K562 (cell line): ENCODE measurements around the gene HSDL2. TPM values are rescaled to one million over a fixed set of nuclear protein-coding genes. Genes with fewer than 3 reads are reported as not detected.

Experiments
- ATAC-seq: fragments of 200-7000 bp; cut with Tn5 transposase; 3 replicates; pipeline ENCODE4 v1.9.1; 2020; ENCODE audit warnings: moderate library complexity
- BruUV-seq: library from RNA; stranded (reverse); fragments of 400-500 nt; replicated peaks from 2 replicates; lab custom pipeline; 2021; lab: Mats Ljungman, UMichigan
- CTCF ChIA-PET: fragments of 300-600 bp; formaldehyde crosslinking; extraction: SDS; loops from one replicate; lab custom pipeline; 2021; ENCODE audit warnings: low intra/inter-chr PET ratio; lab: Yijun Ruan, JAX
- POLR2A ChIA-PET: fragments of 300-600, 350-650 bp; sonication (Branson Sonifier 250); formaldehyde crosslinking; extraction: SDS; loops from one replicate; lab custom pipeline; 2021; ENCODE audit warnings: antibody characterized with exemption, inconsistent platforms; lab: Yijun Ruan, JAX
- DNase-seq, 4 experiments: peaks; one replicate each; pipeline versions ENCODE4 v3.0.0 to v3.0.0-alpha.2; 2011 to 2018; ENCODE audit warnings: low spot score in 3 of 4, mixed read lengths in 3 of 4; ENCODE audit errors: extremely low read depth in 1 of 4
- FAIRE-seq: peaks from 2 replicates; lab custom pipeline; 2011; peaks lifted over from hg19 to GRCh38; lab: Jason Lieb, UNC
- H2AFZ ChIP-seq: 2 replicates; pipeline ENCODE4 v1.6.0; 2011; ENCODE audit warnings: low read depth, low read length, control low read depth, inconsistent platforms
- H3K27ac ChIP-seq: fragments of 200-600 bp; 3 replicates; pipeline ENCODE4 v1.8.0; 2011; ENCODE audit warnings: low read depth, mild to moderate bottlenecking, control low read depth, inconsistent platforms, low read length, moderate library complexity, mixed read lengths; ENCODE audit errors: extremely low read depth
- H3K27me3 ChIP-seq, 2 experiments: fragments of 300-600 bp in 1 of 2; 2 replicates in 1 of 2; 3 replicates in 1 of 2; pipeline versions ENCODE4 v1.6.0 to v1.8.0; 2011; ENCODE audit warnings: inconsistent platforms in 2 of 2, low read length in 2 of 2, mild to moderate bottlenecking in 1 of 2, mixed read lengths in 1 of 2, moderate library complexity in 1 of 2; ENCODE audit not compliant: control insufficient read depth in 2 of 2, insufficient read depth in 2 of 2
- H3K36me3 ChIP-seq: fragments of 300-600 bp; 3 replicates; pipeline ENCODE4 v1.8.0; 2011; ENCODE audit warnings: mild to moderate bottlenecking, low read length, inconsistent platforms; ENCODE audit not compliant: control insufficient read depth, insufficient read depth
- H3K4me1 ChIP-seq, 2 experiments: fragments of 200-600 bp in 1 of 2; replicated peaks in 1 of 2; 2 replicates in 1 of 2; 3 replicates in 1 of 2; pipeline versions ENCODE4 v1.5.1 to v1.8.0; 2011; ENCODE audit warnings: inconsistent platforms in 2 of 2, low read length in 2 of 2, mild to moderate bottlenecking in 1 of 2, mixed read lengths in 1 of 2, moderate library complexity in 1 of 2; ENCODE audit not compliant: control insufficient read depth in 2 of 2, insufficient read depth in 2 of 2
- H3K4me2 ChIP-seq: 2 replicates; pipeline ENCODE4 v1.6.1; 2011; ENCODE audit warnings: low read length, control low read depth, inconsistent platforms, mixed read lengths; ENCODE audit not compliant: insufficient read depth
- H3K4me3 ChIP-seq: fragments of 200-600 bp; sonication (generic), shearing (Covaris generic); 2 replicates; pipeline ENCODE4 v1.5.1; 2016; ENCODE audit warnings: control low read depth, inconsistent platforms
- H3K79me2 ChIP-seq: fragments of 200-600 bp; 3 replicates; pipeline ENCODE4 v1.8.0; 2011; ENCODE audit warnings: low read length, inconsistent platforms; ENCODE audit not compliant: control insufficient read depth, insufficient read depth
- H3K9ac ChIP-seq, 2 experiments: 2 replicates each; pipeline versions ENCODE4 v1.6.0 to v1.6.1; 2011; ENCODE audit warnings: low read depth in 2 of 2, low read length in 2 of 2, control low read depth in 1 of 2, inconsistent platforms in 1 of 2, mild to moderate bottlenecking in 1 of 2, mixed read lengths in 1 of 2; ENCODE audit not compliant: insufficient read depth in 1 of 2
- H3K9me1 ChIP-seq: one replicate; pipeline ENCODE4 v1.6.0; 2011; ENCODE audit warnings: inconsistent platforms, mild to moderate bottlenecking, low read length, moderate library complexity; ENCODE audit not compliant: control insufficient read depth, insufficient read depth
- H3K9me3 ChIP-seq: replicated peaks from 2 replicates; pipeline ENCODE4 v1.5.1; 2011; ENCODE audit warnings: low read depth, low read length, inconsistent platforms; ENCODE audit not compliant: control insufficient read depth, insufficient read depth
- H4K20me1 ChIP-seq: replicated peaks from 2 replicates; pipeline ENCODE4 v1.6.1; 2011; ENCODE audit warnings: low read length, inconsistent platforms, mixed read lengths; ENCODE audit not compliant: control insufficient read depth, insufficient read depth
- ARID3B ChIP-seq: fragments of 250-450 bp; sonication (Bioruptor Pico); IDR thresholded peaks from 2 replicates; pipeline ENCODE4 v1.4.0; 2020; ENCODE audit warnings: borderline replicate concordance
- ATF2 ChIP-seq: sonication (generic); formaldehyde crosslinking; IDR thresholded peaks from 2 replicates; pipeline ENCODE4 v1.8.1; 2022; ENCODE audit warnings: missing genetic modification reagents
- DEAF1 ChIP-seq: fragments of 450-650 bp; formaldehyde crosslinking; IDR thresholded peaks from 2 replicates; pipeline ENCODE4 v1.4.0; 2020; ENCODE audit warnings: mild to moderate bottlenecking, moderate library complexity
- ETS1 ChIP-seq: conservative IDR thresholded peaks from 2 replicates; pipeline ENCODE4 v1.6.1; 2011; ENCODE audit warnings: low read depth, mild to moderate bottlenecking, low read length; ENCODE audit not compliant: control insufficient read depth
- MAZ ChIP-seq, 2 experiments: fragments of 450-650 bp in 1 of 2; sonication (generic) in 1 of 2; formaldehyde crosslinking; IDR thresholded peaks in 1 of 2; conservative IDR thresholded peaks in 1 of 2; 2 replicates each; pipeline versions ENCODE4 v1.4.0 to v1.5.0; 2020; ENCODE audit warnings: mild to moderate bottlenecking in 1 of 2, missing genetic modification reagents in 1 of 2
- ZBTB2 ChIP-seq: fragments of 450-650 bp; IDR thresholded peaks from 2 replicates; pipeline ENCODE4 v1.6.1; 2016; ENCODE audit warnings: antibody characterized with exemption
- ZNF764 ChIP-seq: fragments of 250-450 bp; sonication (Bioruptor Pico); IDR thresholded peaks from 2 replicates; pipeline ENCODE4 v1.4.0; 2020; ENCODE audit warnings: low read depth, mild to moderate bottlenecking, moderate library complexity
- ZNF830 ChIP-seq: fragments of 250-450 bp; sonication (Bioruptor Pico); IDR thresholded peaks from 2 replicates; pipeline ENCODE4 v1.5.0; 2021; ENCODE audit warnings: mild to moderate bottlenecking
- WGBS: fragments of 100-300 bp; shearing (Covaris generic); methylation state at CpG from one replicate; pipeline ENCODE4 v1.1.6; 2016; ENCODE audit warnings: low coverage, mixed read lengths; ENCODE audit not compliant: insufficient coverage; ENCODE audit errors: missing lambda C conversion rate; 5-methylcytosine and 5-hydroxymethylcytosine counted together
- in situ Hi-C: fragments of 300-500 bp; cut with MboI; formaldehyde crosslinking; loops from 4 replicates; pipeline ENCODE4 v1.15.0; 2018; ENCODE audit warnings: inconsistent platforms, mixed read lengths
- intact Hi-C: fragments of 100-400 bp; cut with micrococcal nuclease; formaldehyde crosslinking; loops from 2 replicates; pipeline ENCODE4 v1.14.2; 2022
- polyA plus RNA-seq, 8 experiments: library from polyadenylated mRNA; depleted of rRNA in 4 of 8; stranded (reverse) in 5 of 8; unstranded in 3 of 8; fragments of >200 nt; fragmentation: Nextera tagmentation in 2 of 8; fragmentation: Illumina TruSeq in 1 of 8; extraction: Ambion mirVana in 2 of 8; extraction: Trizol in 1 of 8; gene quantifications; 2 replicates each; pipeline versions ENCODE4 v1.2.1 to v1.2.3, GENCODE V29; 2011 to 2014; ENCODE audit warnings: inconsistent platforms in 1 of 8, missing spikeins in 1 of 8
- total RNA-seq, 7 experiments: library from RNA; depleted of rRNA in 6 of 7; stranded (reverse); fragments of >200 nt in 6 of 7; fragmentation: Illumina TruSeq in 2 of 7; extraction: Trizol in 2 of 7; gene quantifications; 2 replicates each; pipeline versions ENCODE4 v1.2.1 to v1.2.3, GENCODE V29; 2011 to 2021; ENCODE audit warnings: low replicate concordance in 1 of 7

The HSDL2 gene
- total and polyA plus RNA-seq, 9 of the 15 experiments (the other 6 are each of a cell fraction or from before 2014, with no cell fraction given): 22.8 to 74.1 (median 35.6) TPM

- peak; percentile 93 for ATAC-seq
- FAIRE-seq: peak; percentile 29
- Histone ChIP-seq H3K79me2 (peaks cover 62% of the 10 kb centered on the region), H3K9me1 (no peaks in the 10 kb centered on the region), H3K36me3 (peaks cover 5% of the 10 kb centered on the region; the same call in 2 of the 3 replicates), H3K4me1 (peaks cover 6 to 32% of the 10 kb centered on the region in 2 experiments; a peak in 4 of 5 replicates), H3K4me2 (peak within 1 kb of the TSS; percentile 99), H3K9ac (peak within 1 kb of the TSS; percentile 88 to 97), H4K20me1 (0 out of 2 replicates have a peak, but pooled peaks cover 4% of the 10 kb centered on the region), H3K27me3 (no peaks in the 10 kb centered on the region), H3K4me3 (peak within 1 kb of the TSS; percentile 85), H3K27ac (peak within 1 kb of the TSS; percentile 88), H2AFZ (peak within 1 kb of the TSS; percentile 96), H3K9me3 (no peaks in the 10 kb centered on the region)
- ChIA-PET POLR2A (interaction anchor here (0.6 to 2.8 kb wide), 14 partner anchors 10 to 292 kb away, joined by 3 to 27 read pairs (median 3); partner anchors contain the start of gene PTBP3), CTCF (no interaction called here)
- WGBS: under 1% methylated on average over 50 of the region's 93 CpGs
- intact Hi-C loops: no loop called here
- no TSS peak for BruUV-seq
- DNase-seq: peak; percentile 95 to 96 (median 95)
- in situ Hi-C loops: no loop called here
- peak; percentile 79; the same call in 1 of the 2 replicates for TF ChIP-seq ZNF830 (CRISPR knock-in tag)
- TF ChIP-seq ZBTB2: peak; percentile 70; the same call in 1 of the 2 replicates
- peak; percentile 83 for TF ChIP-seq ETS1
- 0 out of 2 replicates have a peak, but pooled peaks have one; percentile 28 for TF ChIP-seq DEAF1
- TF ChIP-seq ATF2 (CRISPR knock-in tag): peak; percentile 86; the same call in 1 of the 2 replicates
- TF ChIP-seq ZNF764 (CRISPR knock-in tag): 0 out of 2 replicates have a peak, but pooled peaks have one; percentile 30
- TF ChIP-seq ARID3B (CRISPR knock-in tag): 0 out of 2 replicates have a peak, but pooled peaks have one; percentile 87
- TF ChIP-seq MAZ (CRISPR knock-in tag; conservative IDR thresholded peaks at IDR 0.05 in 1 of 2, IDR thresholded peaks at IDR 0.05 in 1 of 2): peak; percentile 63 to 83; a peak in 3 of 4 replicates
These were observed 106.5 kb downstream of the HSDL2 start, which contains the start of gene KIAA1958 for GRCh38 chr9:112486221-112487007. KIAA1958 (plus strand) TSS chr9:112486827; CDS start chr9:112574081, 87,254 bp downstream.
